Hepatocyte (in vitro differentiated cells): ENCODE measurements around the gene ATRAID. TPM values are rescaled to one million over a fixed set of nuclear protein-coding genes. Genes with fewer than 3 reads are reported as not detected.
A peak's percentile ranks its signal among the peaks of the same experiment; 100 is the strongest.
"Not testable (repeated sequence)": the region's sequence is repeated elsewhere in the genome, so short reads cannot be mapped to it uniquely, and the experiment has no call there.

Experiments
- DNase-seq: peaks from one replicate; pipeline ENCODE4 v3.0.0-alpha.2; 2016; ENCODE audit warnings: low spot score
- H2AFZ ChIP-seq: fragments of 200-600 bp; sonication (generic); 2 replicates; pipeline ENCODE4 v1.6.0; 2016; ENCODE audit warnings: antibody characterized with exemption, mild to moderate bottlenecking
- H3K27ac ChIP-seq: fragments of 200-600 bp; sonication (generic); 2 replicates; pipeline ENCODE4 v1.5.1; 2016; ENCODE audit warnings: mild to moderate bottlenecking
- H3K27me3 ChIP-seq: fragments of 200-600 bp; sonication (generic); 2 replicates; pipeline ENCODE4 v1.6.1; 2016
- H3K36me3 ChIP-seq: fragments of 200-600 bp; sonication (generic); replicated peaks from 2 replicates; pipeline ENCODE4 v1.5.1; 2016; ENCODE audit warnings: low read depth; ENCODE audit not compliant: insufficient read depth
- H3K4me1 ChIP-seq: fragments of 200-600 bp; sonication (generic); 2 replicates; pipeline ENCODE4 v1.5.1; 2016; ENCODE audit warnings: mild to moderate bottlenecking, moderate library complexity; ENCODE audit not compliant: insufficient read depth
- H3K4me2 ChIP-seq: fragments of 200-600 bp; sonication (generic); 2 replicates; pipeline ENCODE4 v1.6.0; 2016
- H3K4me3 ChIP-seq: fragments of 200-600 bp; sonication (generic); 2 replicates; pipeline ENCODE4 v1.5.1; 2016; ENCODE audit warnings: mild to moderate bottlenecking
- H3K79me2 ChIP-seq: fragments of 200-600 bp; sonication (generic); 2 replicates; pipeline ENCODE4 v1.6.0; 2017; ENCODE audit warnings: mild to moderate bottlenecking
- H3K9me2 ChIP-seq: fragments of 200-600 bp; sonication (generic); replicated peaks from 2 replicates; pipeline ENCODE4 v1.6.0; 2017; ENCODE audit warnings: mild to moderate bottlenecking; ENCODE audit not compliant: insufficient read depth
- H3K9me3 ChIP-seq: fragments of 200-600 bp; sonication (generic); 2 replicates; pipeline ENCODE4 v1.5.1; 2016; ENCODE audit warnings: low read depth, mild to moderate bottlenecking
- H4K20me1 ChIP-seq: fragments of 200-600 bp; sonication (generic); 2 replicates; pipeline ENCODE4 v1.6.0; 2016; ENCODE audit warnings: mild to moderate bottlenecking; ENCODE audit not compliant: insufficient read depth, poor library complexity, severe bottlenecking
- EZH2 ChIP-seq: fragments of 200-600 bp; sonication (generic); IDR thresholded peaks from 2 replicates; pipeline ENCODE4 v1.6.1; 2016; ENCODE audit warnings: antibody characterized with exemption, mild to moderate bottlenecking, borderline replicate concordance
- EZH2phosphoT487 ChIP-seq: fragments of 200-600 bp; sonication (generic); IDR thresholded peaks from one replicate; pipeline ENCODE4 v1.6.1; 2018; ENCODE audit warnings: antibody characterized with exemption, mild to moderate bottlenecking, low read depth, moderate library complexity; ENCODE audit not compliant: unreplicated experiment, severe bottlenecking
- WGBS: methylation state at CpG from one replicate; pipeline ENCODE4 v1.1.6; 2016; ENCODE audit warnings: low lambda C conversion rate; ENCODE audit errors: missing lambda C conversion rate; 5-methylcytosine and 5-hydroxymethylcytosine counted together
- polyA plus RNA-seq: library from polyadenylated mRNA; unstranded; fragments of >200 nt; fragmentation: Nextera tagmentation; extraction: Ambion mirVana; gene quantifications from 2 replicates; pipeline ENCODE4 v1.2.1, GENCODE V29; 2016
- total RNA-seq: library from RNA; depleted of rRNA; stranded (reverse); fragments of >200 nt; gene quantifications from 2 replicates; pipeline ENCODE4 v1.2.3, GENCODE V29; 2014
- TF ChIP-seq, protein P1 (sequence below): fragments of 200-600 bp; sonication (generic); IDR thresholded peaks from 2 replicates; pipeline ENCODE4 v1.5.1; 2016; ENCODE audit warnings: antibody characterized with exemption, mild to moderate bottlenecking; ENCODE audit not compliant: poor library complexity

Gene ATRAID
- total and polyA plus RNA-seq, 2 experiments from 2014 or later: 173 to 259 TPM

DNA sequence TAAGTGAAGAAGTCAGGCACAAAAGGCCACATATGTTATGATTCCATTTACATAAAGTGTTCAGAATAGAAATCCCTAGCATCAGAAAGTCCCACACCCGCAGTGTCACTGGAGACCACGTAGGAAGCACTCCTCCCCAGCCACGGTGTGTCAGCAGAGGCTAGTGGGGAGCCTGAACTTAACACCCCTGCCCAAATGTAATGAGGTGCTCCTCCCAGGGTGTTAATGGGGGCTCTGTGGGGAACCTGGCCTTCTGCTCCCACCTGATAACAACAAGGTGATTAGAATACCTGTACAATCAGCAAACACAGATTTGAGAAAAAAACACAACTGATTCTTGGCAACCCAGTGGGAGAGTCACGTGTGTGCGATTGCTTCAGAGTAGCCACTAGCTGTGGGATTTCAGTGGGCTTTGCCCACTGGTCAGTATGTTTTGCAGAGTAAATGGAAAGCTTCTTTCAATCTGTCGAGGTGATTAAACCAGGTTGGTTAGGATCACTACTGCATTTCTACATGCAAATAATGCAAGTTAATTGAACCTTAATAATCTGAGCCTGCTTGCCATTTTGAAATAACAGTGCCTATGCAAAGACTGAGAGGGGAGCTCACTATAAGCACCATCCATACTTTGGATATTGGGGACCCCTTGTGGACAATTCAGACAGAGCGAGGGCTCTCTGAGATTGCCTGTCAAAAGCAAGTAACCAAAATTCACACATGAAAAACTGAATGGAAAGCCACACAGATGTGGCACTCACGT lies 20.6 kb upstream of the ATRAID start:
- H3K9me3 ChIP-seq: no peaks in the 10 kb centered on the region

DNA sequence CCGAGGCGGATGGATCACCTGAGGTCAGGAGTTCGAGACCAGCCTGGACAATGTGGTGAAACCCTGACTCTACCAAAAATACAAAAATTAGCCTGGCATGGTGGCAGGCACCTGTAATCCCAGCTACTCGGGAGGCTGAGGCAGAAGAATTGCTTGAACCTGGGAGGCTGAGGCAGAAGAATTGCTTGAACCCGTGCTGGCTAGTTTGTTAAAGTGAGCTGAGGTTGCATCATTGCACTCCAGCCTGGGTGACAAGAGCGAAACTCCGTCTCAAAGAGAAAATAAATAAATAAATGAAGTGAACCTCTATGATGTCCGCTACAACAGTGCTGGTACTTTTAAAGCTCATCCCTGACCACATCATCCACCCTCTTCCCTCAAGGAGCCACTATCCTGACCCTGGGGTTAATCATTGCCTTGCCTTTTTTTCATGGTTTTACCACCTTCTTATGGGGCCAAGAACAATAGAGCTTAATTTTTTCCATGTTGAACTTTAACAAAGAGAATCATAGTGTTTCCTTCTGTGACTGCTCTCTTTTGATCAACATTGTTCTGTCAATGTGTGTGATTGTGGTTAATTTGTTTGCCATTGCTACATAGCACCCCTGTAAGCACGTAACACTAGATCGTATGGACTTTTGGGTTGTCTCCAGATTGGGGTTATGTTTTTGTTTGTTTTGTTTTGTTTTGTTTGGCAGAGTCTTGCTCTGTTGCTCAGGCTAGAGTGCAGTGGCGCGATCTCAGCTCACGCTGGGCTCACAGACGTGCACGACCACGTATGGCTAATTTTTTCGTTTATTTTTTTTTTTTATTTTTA lies 17.1 kb upstream of the ATRAID start:
- Histone ChIP-seq H3K27me3 (no peaks in the 10 kb centered on the region), H2AFZ (no peak overlapping the region), H3K4me2 (no peak overlapping the region), H3K27ac (no peak overlapping the region), H3K79me2 (no peaks in the 10 kb centered on the region), H3K9me2 (no peaks in the 10 kb centered on the region), H3K4me3 (no peak overlapping the region), H3K36me3 (no peaks in the 10 kb centered on the region), H3K4me1 (no peaks in the 10 kb centered on the region), H4K20me1 (no peaks in the 10 kb centered on the region), H3K9me3 (no peaks in the 10 kb centered on the region)
- TF ChIP-seq EZH2phosphoT487 (no peak), EZH2 (no peak)
- TF ChIP-seq, protein P1, sequence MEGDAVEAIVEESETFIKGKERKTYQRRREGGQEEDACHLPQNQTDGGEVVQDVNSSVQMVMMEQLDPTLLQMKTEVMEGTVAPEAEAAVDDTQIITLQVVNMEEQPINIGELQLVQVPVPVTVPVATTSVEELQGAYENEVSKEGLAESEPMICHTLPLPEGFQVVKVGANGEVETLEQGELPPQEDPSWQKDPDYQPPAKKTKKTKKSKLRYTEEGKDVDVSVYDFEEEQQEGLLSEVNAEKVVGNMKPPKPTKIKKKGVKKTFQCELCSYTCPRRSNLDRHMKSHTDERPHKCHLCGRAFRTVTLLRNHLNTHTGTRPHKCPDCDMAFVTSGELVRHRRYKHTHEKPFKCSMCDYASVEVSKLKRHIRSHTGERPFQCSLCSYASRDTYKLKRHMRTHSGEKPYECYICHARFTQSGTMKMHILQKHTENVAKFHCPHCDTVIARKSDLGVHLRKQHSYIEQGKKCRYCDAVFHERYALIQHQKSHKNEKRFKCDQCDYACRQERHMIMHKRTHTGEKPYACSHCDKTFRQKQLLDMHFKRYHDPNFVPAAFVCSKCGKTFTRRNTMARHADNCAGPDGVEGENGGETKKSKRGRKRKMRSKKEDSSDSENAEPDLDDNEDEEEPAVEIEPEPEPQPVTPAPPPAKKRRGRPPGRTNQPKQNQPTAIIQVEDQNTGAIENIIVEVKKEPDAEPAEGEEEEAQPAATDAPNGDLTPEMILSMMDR: no peak
- no peak for DNase-seq
- WGBS: 85% methylated on average over 17 of the region's 17 CpGs

More for the DNA sequence above, 20.6 kb upstream of the ATRAID start:
- 42% methylated on average over 8 of the region's 8 CpGs for WGBS
- Histone ChIP-seq H3K79me2 (no peaks in the 10 kb centered on the region), H2AFZ (no peak overlapping the region), H3K4me3 (no peak overlapping the region), H3K4me1 (no peaks in the 10 kb centered on the region), H3K4me2 (no peak overlapping the region), H4K20me1 (no peaks in the 10 kb centered on the region), H3K36me3 (no peaks in the 10 kb centered on the region), H3K27ac (no peak overlapping the region), H3K9me2 (no peaks in the 10 kb centered on the region), H3K27me3 (no peaks in the 10 kb centered on the region)
- peak; percentile 66 for DNase-seq
- TF ChIP-seq, protein P1: peak; percentile 63
- no peak for TF ChIP-seq EZH2

DNA sequence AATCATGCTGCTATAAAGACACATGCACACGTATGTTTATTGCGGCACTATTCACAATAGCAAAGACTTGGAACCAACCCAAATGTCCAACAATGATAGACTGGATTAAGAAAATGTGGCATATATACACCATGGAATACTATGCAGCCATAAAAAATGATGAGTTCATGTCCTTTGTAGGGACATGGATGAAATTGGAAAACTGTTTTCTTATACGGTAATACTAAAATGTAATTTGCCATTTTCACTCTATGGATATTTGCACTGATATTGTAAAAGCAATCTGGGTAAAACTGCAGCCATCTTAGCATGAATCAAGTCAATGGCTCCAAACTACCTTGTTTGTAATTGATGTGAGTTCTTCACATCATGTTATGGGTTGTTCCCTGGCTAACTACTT lies 16.0 kb upstream of the ATRAID start:
- H2AFZ ChIP-seq, H3K4me1 ChIP-seq, H4K20me1 ChIP-seq, H3K4me3 ChIP-seq, DNase-seq, H3K9me2 ChIP-seq, H3K79me2 ChIP-seq, H3K4me2 ChIP-seq, H3K27ac ChIP-seq, H3K9me3 ChIP-seq, H3K36me3 ChIP-seq, H3K27me3 ChIP-seq: not testable (repeated sequence)
- WGBS: 97% methylated on average over 1 of the region's 3 CpGs

DNA sequence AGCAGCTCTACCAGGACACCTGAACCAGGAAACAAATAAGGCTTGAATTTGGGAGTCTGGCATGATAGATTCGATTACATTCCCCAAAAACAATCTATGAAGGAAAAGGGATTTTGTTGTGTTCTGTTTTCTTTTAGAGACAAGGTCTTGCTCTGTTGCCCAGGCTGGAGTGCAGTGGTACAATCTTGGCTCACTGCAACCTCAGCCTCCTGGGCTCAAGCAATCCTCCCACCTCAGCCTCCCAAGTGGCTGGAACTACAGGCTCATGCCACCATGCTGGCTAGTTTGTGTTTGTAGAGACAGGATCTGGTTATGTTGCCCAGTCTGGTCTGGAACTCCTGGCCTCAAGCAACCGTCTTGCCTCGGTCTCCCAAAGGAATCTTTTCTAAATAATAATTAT lies 13.8 kb upstream of the ATRAID start:
- DNase-seq, H3K4me2 ChIP-seq, H3K4me1 ChIP-seq, H3K27me3 ChIP-seq, H3K4me3 ChIP-seq, H2AFZ ChIP-seq, H3K27ac ChIP-seq, H3K36me3 ChIP-seq, H4K20me1 ChIP-seq, H3K79me2 ChIP-seq, H3K9me3 ChIP-seq, H3K9me2 ChIP-seq: not testable (repeated sequence)
- WGBS: 88% methylated on average over 3 of the region's 3 CpGs
